Spleen (tissue), 7 donors: Measurements from ENCODE around the gene PHPT1.
A peak's percentile ranks its signal among the peaks of the same experiment; 100 is the strongest.

ENCODE experiments used
- CTCF ChIP-seq, 11 experiments: fragments of 200-600 bp in 7 of 11; fragments of 450-650 bp in 4 of 11; sonication (generic) in 4 of 11; IDR thresholded peaks in 8 of 11; conservative IDR thresholded peaks in 3 of 11; 1 replicate in 7 of 11; 2 replicates in 4 of 11; pipeline versions ENCODE4 v1.4.0 to v1.8.0; 2016 to 2021; ENCODE audit warnings: antibody characterized with exemption in 11 of 11, inconsistent platforms in 4 of 11, mild to moderate bottlenecking in 1 of 11
- POLR2A ChIP-seq, 3 donors: fragments of 450-650 bp; IDR thresholded peaks; one replicate each; pipeline ENCODE4 v1.5.1; 2017; ENCODE audit warnings: antibody characterized with exemption in 3 of 3, mild to moderate bottlenecking in 1 of 3
- POLR2AphosphoS5 ChIP-seq, 3 donors: sonication (generic); formaldehyde crosslinking; IDR thresholded peaks; one replicate each; pipeline ENCODE4 v1.5.1; 2017; ENCODE audit warnings: antibody characterized with exemption in 3 of 3
- donor health status: DM: no; HTN: no; CAD: no; lungs with moderate emphysema.
- donor health status: DM: no; HTN: no; CAD: no.
- donor health status: DM: no; HTN: no; CAD: no.

- TF ChIP-seq CTCF (IDR thresholded peaks at IDR 0.05 in 8 of 11, conservative IDR thresholded peaks at IDR 0.05 in 3 of 11) = peak in 1 of 11 experiments; percentile 9
- peak in 2 of 3 donors; percentile 40 to 59 for TF ChIP-seq POLR2AphosphoS5 (IDR thresholded peaks at IDR 0.05)
- TF ChIP-seq POLR2A (IDR thresholded peaks at IDR 0.05) = no peak
These were observed 37.7 kb downstream of the PHPT1 start for GRCh38 chr9:136886610-136887597.
